ENCODE measurements around the gene CARD11.

- TF ChIP-seq CTCF (conservative IDR thresholded peaks at IDR 0.05) = no peak
- no peak for TF ChIP-seq ZFX (IDR thresholded peaks at IDR 0.05)
Observed at GRCh38 chr7:2993396-2993795, 50.3 kb downstream of the CARD11 start.
